HG03025 (cell line): Measurements from ENCODE around the gene CAMK1G.

Source experiments
- ATAC-seq: cut with Tn5 transposase; IDR thresholded peaks from one replicate; pipeline ENCODE4 v1.9.1; 2021; ENCODE audit warnings: mild to moderate bottlenecking, moderate library complexity; ENCODE audit not compliant: unreplicated experiment, low FRiP score

Gene CAMK1G

DNA sequence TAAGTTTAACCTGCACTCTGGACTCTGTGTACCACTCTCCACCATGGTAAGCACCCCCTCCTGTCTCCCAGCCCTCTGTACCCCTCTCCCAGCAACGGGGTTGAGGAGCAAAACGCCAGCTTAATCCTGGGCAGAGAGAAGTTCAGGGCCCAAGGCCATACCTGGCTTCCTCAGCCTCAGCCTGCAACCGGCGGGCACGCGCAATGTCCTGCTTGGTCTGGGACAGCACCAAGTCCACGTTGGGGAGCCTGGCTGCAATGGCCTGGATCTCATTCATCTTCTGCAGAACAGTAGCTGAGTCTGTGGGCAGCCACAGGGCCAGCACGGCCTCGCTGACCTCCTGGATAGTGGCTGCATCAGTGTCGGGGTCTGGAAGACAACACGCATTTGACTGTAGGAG, 34.8 kb downstream of the CAMK1G start:
- ATAC-seq = no peak

DNA sequence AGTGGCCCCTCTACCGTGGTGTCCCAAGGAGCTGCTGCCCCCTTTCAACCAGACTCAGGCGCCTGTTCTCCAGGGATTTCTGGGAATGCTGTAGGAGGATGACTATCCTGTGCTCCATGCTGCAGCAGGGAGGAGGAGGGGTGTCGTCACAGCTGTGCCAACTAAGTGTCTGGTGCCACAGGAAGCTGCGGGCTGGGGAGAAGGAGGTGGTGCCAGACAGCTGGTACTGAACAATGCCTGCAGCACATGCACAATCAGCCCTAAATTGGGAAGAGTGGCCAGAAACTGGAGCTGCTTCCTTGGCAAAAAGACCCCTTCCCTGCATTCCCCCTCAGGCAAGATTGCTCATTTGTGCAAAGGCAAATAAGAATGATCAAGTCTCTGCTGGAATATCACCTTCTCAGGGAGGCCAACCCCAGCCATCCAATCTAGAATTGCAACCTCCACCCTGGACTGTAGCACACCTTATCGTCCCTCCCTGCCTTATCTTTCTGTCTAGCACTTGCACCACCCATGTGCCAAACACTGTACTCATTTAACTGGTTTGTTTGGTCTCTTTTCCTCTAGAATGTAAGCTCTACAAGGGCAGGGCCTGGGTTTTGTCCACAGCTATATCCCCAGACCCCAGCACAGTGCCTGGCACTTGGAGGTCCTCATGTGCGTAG, 35.4 kb downstream of the CAMK1G start:
- no peak for ATAC-seq

GRCh38 chr1:209619696-209620486, 36.4 kb downstream of the CAMK1G start:
- no peak for ATAC-seq

- no peak for ATAC-seq
These were observed 37.0 kb downstream of the CAMK1G start for GRCh38 chr1:209620487-209620884.

- ATAC-seq = no peak
These were observed 37.8 kb downstream of the CAMK1G start for GRCh38 chr1:209621286-209621685.

DNA sequence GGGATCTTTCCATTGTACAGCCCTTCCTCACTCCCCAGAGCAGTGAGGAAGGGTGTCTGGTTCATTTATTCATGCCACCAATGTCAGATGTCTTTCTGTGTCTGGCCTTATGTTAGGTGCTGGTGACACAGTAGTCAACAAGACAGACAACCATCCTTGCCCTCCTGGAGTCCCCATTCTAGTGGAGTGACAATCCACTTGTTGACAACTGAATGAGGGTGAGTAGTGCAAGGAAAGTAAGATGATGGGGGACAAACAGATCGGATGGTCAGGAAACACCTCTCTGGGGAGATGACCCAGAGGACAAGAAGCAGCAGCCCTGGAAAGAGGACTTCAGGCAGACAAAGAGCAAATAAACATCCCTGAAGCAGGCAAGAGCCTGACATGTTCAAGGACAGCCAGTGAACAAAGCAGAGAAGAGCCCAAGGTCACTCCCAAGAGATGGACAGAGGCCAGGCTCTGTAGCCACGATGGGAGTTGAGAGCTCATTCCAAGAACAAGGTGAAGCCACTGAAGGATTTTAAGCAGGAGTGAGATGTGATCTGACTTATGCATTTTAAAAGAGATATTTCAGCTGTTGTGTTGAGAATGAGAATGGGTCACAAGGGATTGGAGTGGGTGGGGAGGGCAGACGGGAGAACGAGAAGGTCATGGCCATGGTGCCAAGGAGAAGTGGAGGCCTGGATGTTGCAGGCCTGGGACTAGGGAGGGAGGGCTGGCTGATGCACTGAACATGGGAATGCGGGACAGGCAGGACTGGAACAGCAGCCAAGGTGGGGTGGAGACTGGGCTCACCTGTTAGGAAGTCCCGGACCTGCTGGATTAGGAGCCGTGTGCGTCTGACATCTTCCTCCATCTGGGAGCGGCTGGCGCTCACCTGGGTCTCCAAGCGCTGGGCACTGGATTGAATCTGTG, 38.5 kb downstream of the CAMK1G start:
- ATAC-seq = no peak

GRCh38 chr1:209622841-209623829, 39.6 kb downstream of the CAMK1G start:
- no peak for ATAC-seq

DNA sequence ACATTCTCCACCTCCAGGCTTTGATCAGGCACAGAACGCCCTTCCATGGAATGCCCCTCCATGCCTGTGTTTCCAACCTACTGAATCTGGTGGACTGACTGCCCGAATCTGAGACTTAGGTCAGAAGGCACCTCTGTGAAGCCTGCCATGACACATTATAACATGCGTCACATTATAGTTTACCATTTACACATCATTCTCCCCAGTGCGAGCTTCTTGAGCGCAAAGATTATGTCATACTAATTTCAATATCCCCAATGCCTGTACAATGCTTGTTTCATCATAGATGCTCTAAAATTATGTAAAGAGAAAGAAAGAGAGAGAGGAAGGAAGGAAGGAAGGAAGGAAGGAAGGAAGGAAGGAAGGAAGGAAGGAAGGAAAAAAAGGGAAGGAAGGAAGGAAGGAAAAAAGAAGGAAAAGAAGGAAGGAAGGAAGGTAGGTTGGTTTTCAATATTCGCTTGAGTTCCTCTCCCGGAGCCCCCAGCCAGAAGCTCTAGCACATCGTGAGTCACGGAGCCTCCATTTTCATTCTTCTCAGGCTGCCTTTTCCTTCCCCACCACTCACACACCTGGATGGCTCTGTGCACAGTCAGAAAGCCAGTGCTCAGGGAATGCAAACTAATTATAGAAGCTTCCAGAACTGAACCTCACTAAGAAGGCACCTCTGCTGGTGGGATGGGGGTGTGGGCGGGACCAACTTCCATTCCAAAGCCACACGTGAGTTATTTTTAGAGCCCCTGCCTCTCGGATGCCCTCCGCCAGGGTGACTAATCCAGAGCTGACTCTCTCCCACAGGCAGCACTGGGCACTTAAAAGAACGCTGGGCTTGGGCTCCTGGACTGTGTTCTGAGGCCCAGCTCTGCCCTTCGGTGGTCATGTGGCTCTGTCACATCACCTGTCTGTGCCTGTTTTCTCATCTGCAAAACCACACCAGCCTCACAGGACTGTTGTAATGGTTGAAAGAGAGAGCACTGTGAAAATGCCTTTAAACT, 41.3 kb downstream of the CAMK1G start:
- no peak for ATAC-seq

GRCh38 chr1:209625791-209626285, 42.3 kb downstream of the CAMK1G start:
- no peak for ATAC-seq

GRCh38 chr1:209626346-209627026, 43.0 kb downstream of the CAMK1G start:
- ATAC-seq = no peak

- no peak for ATAC-seq
These were observed 43.7 kb downstream of the CAMK1G start for GRCh38 chr1:209627027-209627731.

DNA sequence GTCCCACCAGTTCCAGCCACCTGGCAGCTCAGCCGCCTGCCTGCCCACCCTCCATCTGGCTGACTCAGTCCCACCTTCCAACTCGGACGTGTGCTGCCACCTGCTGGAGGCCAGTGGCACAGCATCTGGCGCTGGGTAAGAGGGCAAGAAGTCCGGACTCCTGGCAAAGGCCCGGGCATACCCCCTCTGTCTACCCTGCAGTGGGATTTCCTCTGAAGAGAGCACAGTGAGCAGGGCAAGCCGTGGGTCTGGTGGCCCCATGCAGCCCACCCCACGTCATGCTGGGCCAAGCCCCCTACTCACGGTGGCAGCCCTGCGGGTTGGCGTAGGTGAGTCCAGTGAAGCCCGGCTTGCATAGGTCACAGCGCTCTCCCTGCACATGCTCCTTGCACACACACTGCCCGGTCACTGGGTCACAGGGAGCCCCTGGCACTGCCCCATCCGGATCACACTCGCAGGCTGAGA, 44.2 kb downstream of the CAMK1G start:
- ATAC-seq = peak; percentile 74

- ATAC-seq = no peak
These were observed 45.2 kb downstream of the CAMK1G start for GRCh38 chr1:209628618-209629299.

GRCh38 chr1:209629621-209630382, 46.3 kb downstream of the CAMK1G start:
- ATAC-seq = no peak

GRCh38 chr1:209630383-209631225, 47.1 kb downstream of the CAMK1G start:
- ATAC-seq = no peak
